Measurements from ENCODE around the gene YAF2.

DNA sequence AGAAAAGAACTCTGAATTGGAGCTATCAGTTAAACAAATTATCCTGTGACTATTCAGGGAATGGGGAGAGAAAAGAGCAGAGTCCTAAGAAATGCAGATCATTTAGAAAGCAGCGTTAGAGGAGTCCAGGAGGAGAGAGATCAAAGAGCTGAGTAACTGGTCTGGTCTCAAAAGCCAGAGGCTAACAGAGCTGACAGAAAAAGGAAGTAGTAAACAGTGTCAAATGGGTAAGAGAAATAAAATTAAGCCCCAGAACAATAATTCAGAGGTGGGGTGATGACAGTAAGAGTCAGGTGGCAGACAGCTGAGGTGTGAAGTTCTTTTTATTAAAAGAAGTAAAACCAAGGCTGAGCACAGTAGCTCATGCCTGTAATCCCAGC, 112.7 kb downstream of the YAF2 start:
- TF ChIP-seq, protein P1, sequence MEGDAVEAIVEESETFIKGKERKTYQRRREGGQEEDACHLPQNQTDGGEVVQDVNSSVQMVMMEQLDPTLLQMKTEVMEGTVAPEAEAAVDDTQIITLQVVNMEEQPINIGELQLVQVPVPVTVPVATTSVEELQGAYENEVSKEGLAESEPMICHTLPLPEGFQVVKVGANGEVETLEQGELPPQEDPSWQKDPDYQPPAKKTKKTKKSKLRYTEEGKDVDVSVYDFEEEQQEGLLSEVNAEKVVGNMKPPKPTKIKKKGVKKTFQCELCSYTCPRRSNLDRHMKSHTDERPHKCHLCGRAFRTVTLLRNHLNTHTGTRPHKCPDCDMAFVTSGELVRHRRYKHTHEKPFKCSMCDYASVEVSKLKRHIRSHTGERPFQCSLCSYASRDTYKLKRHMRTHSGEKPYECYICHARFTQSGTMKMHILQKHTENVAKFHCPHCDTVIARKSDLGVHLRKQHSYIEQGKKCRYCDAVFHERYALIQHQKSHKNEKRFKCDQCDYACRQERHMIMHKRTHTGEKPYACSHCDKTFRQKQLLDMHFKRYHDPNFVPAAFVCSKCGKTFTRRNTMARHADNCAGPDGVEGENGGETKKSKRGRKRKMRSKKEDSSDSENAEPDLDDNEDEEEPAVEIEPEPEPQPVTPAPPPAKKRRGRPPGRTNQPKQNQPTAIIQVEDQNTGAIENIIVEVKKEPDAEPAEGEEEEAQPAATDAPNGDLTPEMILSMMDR (IDR thresholded peaks at IDR 0.05) = no peak
- TF ChIP-seq POLR2AphosphoS5 (IDR thresholded peaks at IDR 0.05) = no peak

Data from prostate gland (tissue), 2 donors.